BE2C (cell line): ENCODE measurements around the gene MRPL58. TPM values are rescaled to one million over a fixed set of nuclear protein-coding genes. Genes with fewer than 3 reads are reported as not detected.
"Not testable (repeated sequence)": the region's sequence is repeated elsewhere in the genome, so short reads cannot be mapped to it uniquely, and the experiment has no call there.

Source experiments
- DNase-seq: peaks from one replicate; pipeline ENCODE4 v3.0.0-alpha.2; 2020
- H3K27me3 ChIP-seq: fragments of 250-450 bp; sonication (Bioruptor Pico); 2 replicates; pipeline ENCODE4 v1.5.1; 2020; ENCODE audit warnings: mild to moderate bottlenecking
- H3K36me3 ChIP-seq: fragments of 250-450 bp; sonication (Bioruptor Pico); 2 replicates; pipeline ENCODE4 v1.5.1; 2020; ENCODE audit warnings: mild to moderate bottlenecking
- H3K4me1 ChIP-seq: fragments of 250-450 bp; sonication (Bioruptor Pico); 2 replicates; pipeline ENCODE4 v1.5.1; 2020
- H3K4me3 ChIP-seq: 2 replicates; pipeline ENCODE4 v1.5.1; 2011; ENCODE audit warnings: low read depth, low read length
- H3K9me3 ChIP-seq: fragments of 250-450 bp; sonication (Bioruptor Pico); 2 replicates; pipeline ENCODE4 v1.5.1; 2020
- polyA plus RNA-seq: library from polyadenylated mRNA; unstranded; fragments of >200 nt; gene quantifications from one replicate; pipeline ENCODE4 v1.2.1, GENCODE V29; 2012; ENCODE audit warnings: low read depth, missing spikeins; ENCODE audit not compliant: insufficient read length, insufficient read depth
- TF ChIP-seq, protein P1 (sequence below): IDR thresholded peaks from 2 replicates; pipeline ENCODE4 v1.5.1; 2012; ENCODE audit warnings: mild to moderate bottlenecking, low read depth, low read length

Gene MRPL58
- 138 TPM for polyA plus RNA-seq

DNA sequence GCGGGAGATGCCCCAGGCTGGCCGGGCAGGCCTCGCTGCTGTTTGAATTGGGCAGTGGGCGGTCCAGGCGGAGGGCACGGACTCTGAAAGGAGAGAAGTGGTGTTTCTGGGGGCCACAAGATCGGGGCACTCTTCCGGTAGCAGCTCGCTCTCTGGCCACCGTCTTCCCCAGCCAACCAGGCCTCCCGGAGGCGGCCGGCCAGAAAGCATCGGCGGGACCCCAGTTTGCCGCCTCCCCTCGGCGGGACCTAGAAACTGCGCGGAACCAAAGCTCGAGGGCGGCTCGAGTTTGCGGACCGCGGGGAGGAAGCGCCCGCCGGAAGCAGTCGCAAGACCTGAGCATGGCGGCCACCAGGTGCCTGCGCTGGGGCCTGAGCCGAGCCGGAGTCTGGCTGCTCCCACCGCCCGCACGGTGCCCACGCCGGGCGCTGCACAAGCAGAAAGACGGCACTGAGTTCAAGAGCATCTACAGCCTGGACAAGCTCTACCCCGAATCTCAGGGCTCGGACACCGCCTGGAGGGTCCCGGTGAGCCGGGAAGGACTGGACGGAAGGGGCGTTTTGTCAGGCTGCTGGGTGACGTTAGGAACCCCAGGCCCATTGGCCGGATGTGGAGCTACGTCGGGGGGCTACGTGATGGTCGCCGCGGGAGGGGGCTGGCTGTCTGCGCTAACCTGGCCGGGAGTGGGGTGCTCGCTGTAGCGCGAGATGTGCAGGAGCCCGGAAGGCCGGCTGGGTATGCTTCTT, at the start of gene MRPL58:
MRPL58 (plus strand) TSS at position 325 of the 746 bp plus-strand sequence; CDS start at position 342, 17 bp downstream.
- no peaks in the 10 kb centered on the region for H3K27me3 ChIP-seq
- peak; percentile 93 for DNase-seq
- peak within 1 kb of the TSS; percentile 88 for H3K4me3 ChIP-seq
- TF ChIP-seq, protein P1, sequence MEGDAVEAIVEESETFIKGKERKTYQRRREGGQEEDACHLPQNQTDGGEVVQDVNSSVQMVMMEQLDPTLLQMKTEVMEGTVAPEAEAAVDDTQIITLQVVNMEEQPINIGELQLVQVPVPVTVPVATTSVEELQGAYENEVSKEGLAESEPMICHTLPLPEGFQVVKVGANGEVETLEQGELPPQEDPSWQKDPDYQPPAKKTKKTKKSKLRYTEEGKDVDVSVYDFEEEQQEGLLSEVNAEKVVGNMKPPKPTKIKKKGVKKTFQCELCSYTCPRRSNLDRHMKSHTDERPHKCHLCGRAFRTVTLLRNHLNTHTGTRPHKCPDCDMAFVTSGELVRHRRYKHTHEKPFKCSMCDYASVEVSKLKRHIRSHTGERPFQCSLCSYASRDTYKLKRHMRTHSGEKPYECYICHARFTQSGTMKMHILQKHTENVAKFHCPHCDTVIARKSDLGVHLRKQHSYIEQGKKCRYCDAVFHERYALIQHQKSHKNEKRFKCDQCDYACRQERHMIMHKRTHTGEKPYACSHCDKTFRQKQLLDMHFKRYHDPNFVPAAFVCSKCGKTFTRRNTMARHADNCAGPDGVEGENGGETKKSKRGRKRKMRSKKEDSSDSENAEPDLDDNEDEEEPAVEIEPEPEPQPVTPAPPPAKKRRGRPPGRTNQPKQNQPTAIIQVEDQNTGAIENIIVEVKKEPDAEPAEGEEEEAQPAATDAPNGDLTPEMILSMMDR = peak; percentile 44
- H3K36me3 ChIP-seq = no peaks in the 10 kb centered on the region
- no peaks in the 10 kb centered on the region for H3K9me3 ChIP-seq
- H3K4me1 ChIP-seq = peaks cover 9% of the 10 kb centered on the region

DNA sequence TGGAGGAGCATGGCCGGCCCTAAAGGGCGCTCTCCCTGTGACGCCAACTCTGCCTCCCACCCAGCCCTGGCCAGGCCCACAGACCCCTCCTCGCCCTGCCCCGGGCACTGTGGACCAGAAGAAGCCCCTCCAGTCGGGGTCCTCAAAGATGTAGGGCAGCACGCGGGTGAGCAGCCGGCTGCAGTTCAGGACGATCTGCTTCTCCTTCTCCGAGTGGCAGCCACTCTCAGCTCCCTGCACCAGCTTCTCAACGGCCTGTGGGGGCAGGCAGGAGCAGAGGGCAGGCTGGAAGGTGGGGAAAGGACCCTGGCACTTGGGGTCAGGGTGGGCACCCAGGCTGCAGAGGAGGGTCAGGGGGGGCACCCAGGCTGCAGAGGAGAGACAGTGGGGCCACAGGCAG, 48.8 kb upstream of the MRPL58 start:
- no peak for DNase-seq
- TF ChIP-seq, protein P1 = peak; percentile 16; the same call in 1 of the 2 replicates
- Histone ChIP-seq H3K27me3 (no peaks in the 10 kb centered on the region), H3K36me3 (no peaks in the 10 kb centered on the region), H3K4me3 (no peak overlapping the region), H3K9me3 (no peaks in the 10 kb centered on the region), H3K4me1 (no peaks in the 10 kb centered on the region)

DNA sequence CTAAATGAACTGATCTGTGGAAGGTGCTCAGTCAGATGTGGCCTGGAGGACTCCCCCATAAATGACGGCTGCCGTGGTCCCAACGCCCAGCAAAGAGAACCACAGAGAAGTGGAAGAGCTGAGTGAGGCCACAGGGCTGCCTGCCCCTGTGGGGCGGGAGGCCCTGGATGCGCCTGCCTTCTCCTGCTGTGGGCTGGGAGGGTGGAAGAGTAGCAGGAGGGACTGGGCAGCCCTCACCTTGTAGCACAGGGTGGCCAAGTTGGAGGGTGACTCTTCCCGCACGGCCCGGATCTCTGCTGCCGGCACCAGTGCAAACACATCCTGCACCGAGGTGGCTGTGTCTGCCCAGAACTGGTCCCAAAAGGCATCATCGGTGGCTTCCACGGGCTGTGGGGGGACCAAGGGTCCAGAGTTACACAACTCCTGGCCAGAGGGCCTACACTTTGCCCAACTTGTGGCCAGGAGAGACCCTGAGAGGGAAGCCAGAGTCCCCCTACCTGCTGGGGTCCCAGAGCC, 48.2 kb upstream of the MRPL58 start:
- TF ChIP-seq, protein P1 = no peak
- Histone ChIP-seq H3K9me3 (no peaks in the 10 kb centered on the region), H3K27me3 (no peaks in the 10 kb centered on the region), H3K4me1 (no peaks in the 10 kb centered on the region), H3K4me3 (no peak overlapping the region), H3K36me3 (no peaks in the 10 kb centered on the region)
- DNase-seq = no peak

DNA sequence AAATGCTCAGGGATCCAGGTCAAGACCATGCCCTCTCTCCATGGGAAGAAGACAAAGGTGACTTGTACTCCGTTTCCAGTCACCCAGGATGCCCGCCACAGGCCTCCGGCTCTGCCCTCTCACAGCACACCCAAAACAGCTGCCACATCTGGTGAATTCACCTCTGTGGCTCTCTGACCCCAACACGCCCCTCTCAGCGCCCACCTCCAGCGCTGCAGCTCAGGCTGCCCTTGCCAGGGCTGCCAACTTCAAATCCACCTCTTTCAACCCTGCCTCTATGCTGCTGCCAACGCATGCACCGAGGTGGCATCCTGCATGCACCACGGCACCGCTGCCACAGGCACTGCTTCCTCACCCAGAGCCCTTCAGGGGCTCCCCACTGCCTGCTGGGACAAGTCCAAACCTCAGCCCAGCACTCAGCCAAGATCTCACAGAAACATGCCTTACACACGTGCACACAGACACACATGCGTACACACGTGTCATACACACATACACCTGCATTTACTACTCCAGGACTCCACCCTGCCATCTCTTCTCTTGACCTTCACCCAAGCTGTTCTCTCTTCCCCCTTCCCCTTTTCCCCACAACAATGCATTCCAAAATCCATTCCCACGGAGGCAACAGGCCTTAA, 47.4 kb upstream of the MRPL58 start:
- H3K4me3 ChIP-seq = no peak overlapping the region
- H3K36me3 ChIP-seq = no peaks in the 10 kb centered on the region
- no peaks in the 10 kb centered on the region for H3K4me1 ChIP-seq
- no peaks in the 10 kb centered on the region for H3K9me3 ChIP-seq
- DNase-seq = no peak
- TF ChIP-seq, protein P1 = no peak
- no peaks in the 10 kb centered on the region for H3K27me3 ChIP-seq

DNA sequence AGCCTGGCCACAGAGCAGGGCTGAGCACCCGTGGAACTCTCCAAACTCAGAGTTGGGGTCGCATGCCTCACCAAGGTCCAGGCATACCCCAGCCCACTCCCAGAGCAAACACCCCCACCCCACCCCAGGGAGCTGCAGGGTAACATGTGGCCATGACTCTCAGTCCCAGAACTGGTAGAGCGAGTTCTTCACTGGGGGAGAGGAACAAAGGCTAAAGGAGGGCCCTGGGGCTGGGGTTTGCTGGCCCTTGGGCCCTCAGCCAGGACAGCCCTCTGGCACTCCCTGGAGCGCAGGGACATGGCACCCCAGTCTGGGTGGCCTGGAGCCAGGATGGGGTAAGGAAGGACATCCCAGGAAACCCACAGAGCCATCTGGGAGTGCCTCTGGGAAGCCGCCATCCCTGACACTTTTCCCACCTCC, 44.1 kb upstream of the MRPL58 start:
- H3K4me3 ChIP-seq = no peak overlapping the region
- H3K27me3 ChIP-seq = peaks cover 13% of the 10 kb centered on the region
- H3K4me1 ChIP-seq = no peaks in the 10 kb centered on the region; the same call in 1 of the 2 replicates
- TF ChIP-seq, protein P1 = no peak
- no peak for DNase-seq
- no peaks in the 10 kb centered on the region for H3K9me3 ChIP-seq
- H3K36me3 ChIP-seq = no peaks in the 10 kb centered on the region

DNA sequence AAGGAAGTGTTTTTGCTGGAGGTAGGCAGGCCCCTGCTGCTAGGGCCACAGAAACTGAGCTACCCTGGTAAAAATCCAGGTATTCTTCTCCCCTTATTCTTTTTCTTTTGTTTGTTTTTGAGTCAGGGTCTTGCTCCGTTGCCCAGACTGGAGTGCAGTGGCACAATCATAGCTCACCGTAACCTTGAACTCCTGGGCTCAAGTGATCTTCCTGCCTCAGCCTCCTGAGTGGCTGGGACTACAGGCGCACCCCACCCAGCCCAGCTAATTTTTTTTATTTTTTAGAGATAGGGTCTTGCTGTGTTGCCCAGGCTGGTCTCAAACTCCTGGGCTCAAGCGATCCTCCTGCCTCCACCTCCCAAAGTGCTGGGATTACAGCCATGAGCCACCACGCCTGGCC, 43.0 kb upstream of the MRPL58 start:
- H3K27me3 ChIP-seq = peaks cover 15% of the 10 kb centered on the region
- H3K4me3 ChIP-seq, H3K36me3 ChIP-seq, H3K4me1 ChIP-seq, DNase-seq, H3K9me3 ChIP-seq: not testable (repeated sequence)
